WTC11 (cell line): Measurements from ENCODE around the gene MYO16. TPM values are rescaled to one million over a fixed set of nuclear protein-coding genes. Genes with fewer than 3 reads are reported as not detected.

Experiments
- ATAC-seq: fragments of 200-7000 bp; cut with Tn5 transposase; 2 replicates; pipeline ENCODE4 v1.10.0; 2021; ENCODE audit warnings: mild to moderate bottlenecking, moderate library complexity
- CTCF ChIA-PET: fragments of 300-600 bp; sonication (Branson Sonifier 250); formaldehyde crosslinking; loops from one replicate; lab custom pipeline; 2021; ENCODE audit warnings: antibody characterized with exemption; lab: Charles Lee
- POLR2A ChIA-PET: fragments of 350-600 bp; sonication (Branson Sonifier 250); formaldehyde crosslinking; loops from one replicate; lab custom pipeline; 2021; ENCODE audit warnings: antibody characterized with exemption; lab: Charles Lee
- DNase-seq: peaks from one replicate; pipeline ENCODE4 v3.0.0; 2021; ENCODE audit warnings: low spot score
- H3K27ac Mint-ChIP-seq: 2 replicates; pipeline ENCODE4 v1.8.0; 2021; ENCODE audit warnings: mixed read lengths
- H3K27me3 Mint-ChIP-seq: 2 replicates; pipeline ENCODE4 v1.8.0; 2021; ENCODE audit warnings: low read depth, mild to moderate bottlenecking, moderate library complexity, mixed read lengths
- H3K36me3 Mint-ChIP-seq: 2 replicates; pipeline ENCODE4 v1.8.0; 2021; ENCODE audit warnings: mixed read lengths
- H3K4me1 Mint-ChIP-seq: 2 replicates; pipeline ENCODE4 v1.8.0; 2022; ENCODE audit warnings: mixed read lengths
- H3K4me3 Mint-ChIP-seq: 2 replicates; pipeline ENCODE4 v1.8.0; 2021; ENCODE audit warnings: mild to moderate bottlenecking, moderate library complexity, mixed read lengths
- H3K9me3 Mint-ChIP-seq: 2 replicates; pipeline ENCODE4 v1.8.0; 2021; ENCODE audit warnings: mixed read lengths
- CREB1 ChIP-seq: sonication (generic); formaldehyde crosslinking; IDR thresholded peaks from 2 replicates; pipeline ENCODE4 v1.8.0; 2023; ENCODE audit warnings: mild to moderate bottlenecking, missing genetic modification reagents
- E2F1 ChIP-seq: sonication (generic); formaldehyde crosslinking; IDR thresholded peaks from 2 replicates; pipeline ENCODE4 v1.8.0; 2022; ENCODE audit warnings: mild to moderate bottlenecking, missing genetic modification reagents
- ELF4 ChIP-seq: sonication (generic); formaldehyde crosslinking; IDR thresholded peaks from 2 replicates; pipeline ENCODE4 v1.8.1; 2022; ENCODE audit warnings: low read depth, mild to moderate bottlenecking, moderate library complexity, missing genetic modification reagents
- IRF1 ChIP-seq: sonication (generic); formaldehyde crosslinking; IDR thresholded peaks from 2 replicates; pipeline ENCODE4 v1.8.0; 2023; ENCODE audit warnings: missing genetic modification reagents
- SMAD4 ChIP-seq: sonication (generic); formaldehyde crosslinking; IDR thresholded peaks from 2 replicates; pipeline ENCODE4 v1.8.0; 2022; ENCODE audit warnings: mild to moderate bottlenecking, missing genetic modification reagents
- STAT6 ChIP-seq: sonication (generic); formaldehyde crosslinking; conservative IDR thresholded peaks from 2 replicates; pipeline ENCODE4 v1.8.1; 2023; ENCODE audit warnings: mild to moderate bottlenecking, low read depth, missing genetic modification reagents, moderate library complexity
- ZBTB43 ChIP-seq: sonication (generic); formaldehyde crosslinking; IDR thresholded peaks from 2 replicates; pipeline ENCODE4 v1.8.1; 2023; ENCODE audit warnings: mild to moderate bottlenecking, missing genetic modification reagents
- ZNF281 ChIP-seq: sonication (generic); formaldehyde crosslinking; IDR thresholded peaks from 2 replicates; pipeline ENCODE4 v1.8.0; 2023; ENCODE audit warnings: mild to moderate bottlenecking, missing genetic modification reagents
- ZNF671 ChIP-seq: fragments of 250-450 bp; sonication (Bioruptor Pico); IDR thresholded peaks from 2 replicates; pipeline ENCODE4 v1.8.0; 2021; ENCODE audit warnings: mild to moderate bottlenecking
- total RNA-seq: library from RNA; stranded (reverse); gene quantifications from 3 replicates; pipeline ENCODE4 v1.2.3, GENCODE V29; 2021
- TF ChIP-seq, protein P1 (sequence below): sonication (generic); formaldehyde crosslinking; IDR thresholded peaks from 2 replicates; pipeline ENCODE4 v1.8.0; 2022; ENCODE audit warnings: mild to moderate bottlenecking, missing genetic modification reagents
- TF ChIP-seq, protein P2 (sequence below): fragments of 250-450 bp; sonication (Bioruptor Pico); IDR thresholded peaks from 2 replicates; pipeline ENCODE4 v1.9.0; 2021; ENCODE audit warnings: moderate library complexity, mild to moderate bottlenecking, inconsistent platforms, borderline replicate concordance

The MYO16 gene
- total RNA-seq, 1 experiment from 2014 or later: 0.09 TPM

GRCh38 chr13:108924134-108924533, 294.7 kb downstream of the MYO16 start:
- no peak overlapping the region for H3K4me3 Mint-ChIP-seq
- H3K9me3 Mint-ChIP-seq: no peaks in the 10 kb centered on the region
- H3K36me3 Mint-ChIP-seq: no peaks in the 10 kb centered on the region
- no peak overlapping the region for H3K27ac Mint-ChIP-seq
- DNase-seq (no peak), ATAC-seq (no peak)
- TF ChIP-seq ZNF671 (CRISPR knock-in tag): no peak
- TF ChIP-seq, protein P1, sequence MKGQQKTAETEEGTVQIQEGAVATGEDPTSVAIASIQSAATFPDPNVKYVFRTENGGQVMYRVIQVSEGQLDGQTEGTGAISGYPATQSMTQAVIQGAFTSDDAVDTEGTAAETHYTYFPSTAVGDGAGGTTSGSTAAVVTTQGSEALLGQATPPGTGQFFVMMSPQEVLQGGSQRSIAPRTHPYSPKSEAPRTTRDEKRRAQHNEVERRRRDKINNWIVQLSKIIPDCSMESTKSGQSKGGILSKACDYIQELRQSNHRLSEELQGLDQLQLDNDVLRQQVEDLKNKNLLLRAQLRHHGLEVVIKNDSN: no peak
- TF ChIP-seq IRF1 (CRISPR knock-in tag): no peak
- no peak for TF ChIP-seq ELF4 (CRISPR knock-in tag)
- no peak for TF ChIP-seq STAT6 (CRISPR knock-in tag)
- no peak for TF ChIP-seq ZNF281 (CRISPR knock-in tag)
- no peak for TF ChIP-seq CREB1 (CRISPR knock-in tag)
- TF ChIP-seq E2F1 (CRISPR knock-in tag): no peak
- ChIA-PET CTCF (no interaction called here), POLR2A (no interaction called here)
- H3K4me1 Mint-ChIP-seq: no peaks in the 10 kb centered on the region
- no peaks in the 10 kb centered on the region for H3K27me3 Mint-ChIP-seq

DNA sequence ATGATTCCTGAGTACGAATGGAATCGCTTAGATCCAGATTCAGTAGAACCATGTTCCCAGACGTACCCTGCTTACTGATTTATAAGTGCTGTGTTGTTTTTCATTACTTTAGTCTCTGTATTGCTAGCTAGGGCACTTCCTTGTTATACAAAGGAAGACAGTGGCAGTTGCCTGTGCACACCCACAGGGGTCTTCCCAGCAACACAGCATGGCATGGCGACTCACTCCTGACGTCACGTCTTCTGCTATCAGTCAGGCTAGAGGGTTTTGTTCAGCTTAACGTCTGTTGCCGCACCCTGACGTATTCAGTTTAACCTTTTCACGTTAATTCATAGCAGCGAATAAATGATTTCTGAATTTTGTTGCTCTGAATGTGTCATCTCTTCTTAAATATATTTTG, 295.1 kb downstream of the MYO16 start:
- H3K36me3 Mint-ChIP-seq: no peaks in the 10 kb centered on the region
- ATAC-seq: no peak
- H3K9me3 Mint-ChIP-seq: no peaks in the 10 kb centered on the region
- CTCF ChIA-PET: no interaction called here
- H3K27me3 Mint-ChIP-seq: no peaks in the 10 kb centered on the region
- DNase-seq: no peak
- POLR2A ChIA-PET: no interaction called here
- H3K27ac Mint-ChIP-seq: no peak overlapping the region
- no peak overlapping the region for H3K4me3 Mint-ChIP-seq
- H3K4me1 Mint-ChIP-seq: no peaks in the 10 kb centered on the region
- TF ChIP-seq ZBTB43 (CRISPR knock-in tag) (no peak), E2F1 (CRISPR knock-in tag) (no peak), SMAD4 (CRISPR knock-in tag) (no peak)
- TF ChIP-seq, protein P2, sequence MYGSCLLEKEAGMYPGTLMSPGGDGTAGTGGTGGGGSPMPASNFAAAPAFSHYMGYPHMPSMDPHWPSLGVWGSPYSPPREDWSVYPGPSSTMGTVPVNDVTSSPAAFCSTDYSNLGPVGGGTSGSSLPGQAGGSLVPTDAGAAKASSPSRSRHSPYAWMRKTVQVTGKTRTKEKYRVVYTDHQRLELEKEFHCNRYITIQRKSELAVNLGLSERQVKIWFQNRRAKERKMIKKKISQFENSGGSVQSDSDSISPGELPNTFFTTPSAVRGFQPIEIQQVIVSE: no peak
